Mesothelial cell of epicardium (in vitro differentiated cells): ENCODE measurements around the gene SPRED2. TPM values are rescaled to one million over a fixed set of nuclear protein-coding genes. Genes with fewer than 3 reads are reported as not detected.

Source experiments
- DNase-seq, 2 experiments: peaks; one replicate each; pipeline ENCODE4 v3.0.0; 2021; ENCODE audit warnings: low spot score in 2 of 2; ENCODE audit not compliant: unreplicated experiment in 2 of 2
- H3K27ac Mint-ChIP-seq: 2 replicates; pipeline ENCODE4 v1.8.0; 2021; ENCODE audit warnings: mixed read lengths
- H3K27me3 Mint-ChIP-seq: 2 replicates; pipeline ENCODE4 v1.8.0; 2021; ENCODE audit warnings: low read depth, mixed read lengths
- H3K36me3 Mint-ChIP-seq: 2 replicates; pipeline ENCODE4 v1.8.0; 2021; ENCODE audit warnings: mixed read lengths
- H3K4me1 Mint-ChIP-seq: 2 replicates; pipeline ENCODE4 v1.8.0; 2021; ENCODE audit warnings: mixed read lengths
- H3K4me3 Mint-ChIP-seq: 2 replicates; pipeline ENCODE4 v1.8.0; 2021; ENCODE audit warnings: mild to moderate bottlenecking, moderate library complexity, mixed read lengths
- H3K9me3 Mint-ChIP-seq: 2 replicates; pipeline ENCODE4 v1.8.0; 2021; ENCODE audit warnings: mixed read lengths
- CTCF ChIP-seq: fragments of 200-600 bp; sonication (generic); IDR thresholded peaks from one replicate; pipeline ENCODE4 v1.5.0; 2021; ENCODE audit warnings: antibody characterized with exemption; ENCODE audit not compliant: unreplicated experiment
- total RNA-seq: library from RNA; stranded (reverse); gene quantifications from 3 replicates; pipeline ENCODE4 v1.2.1, GENCODE V29; 2021

SPRED2 gene
- total RNA-seq, 1 donor from 2014 or later, result 31.5 TPM

GRCh38 chr2:65452150-65452895 is 19.9 kb upstream of the SPRED2 start:
- no peak for TF ChIP-seq CTCF
- no peak for DNase-seq
- H3K36me3 Mint-ChIP-seq, result peaks cover 4% of the 10 kb centered on the region
- peaks cover 18% of the 10 kb centered on the region for H3K27me3 Mint-ChIP-seq
- no peak overlapping the region for H3K27ac Mint-ChIP-seq
- H3K4me1 Mint-ChIP-seq, result no peaks in the 10 kb centered on the region
- H3K4me3 Mint-ChIP-seq, result no peak overlapping the region
- H3K9me3 Mint-ChIP-seq, result peaks cover 7% of the 10 kb centered on the region

DNA sequence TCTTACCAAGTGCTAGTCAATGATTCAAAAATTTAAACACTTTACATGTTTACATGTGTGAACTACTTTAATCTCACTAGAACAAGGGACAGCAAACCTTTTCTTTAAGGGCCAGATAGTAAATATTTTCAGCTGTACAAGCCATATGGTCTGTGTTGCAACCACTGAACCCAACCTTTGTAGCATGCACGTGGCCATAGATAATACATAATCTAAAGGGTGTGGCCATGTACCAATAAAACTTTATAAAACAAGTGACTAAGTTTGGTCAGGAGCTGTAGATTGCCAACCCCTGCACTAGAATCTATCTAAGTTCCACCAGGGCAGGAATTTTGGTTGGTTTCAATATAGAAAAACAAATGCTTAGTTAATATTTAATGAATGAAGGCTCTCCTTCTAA is 18.4 kb upstream of the SPRED2 start:
- no peak for TF ChIP-seq CTCF
- no peak for DNase-seq
- H3K27me3 Mint-ChIP-seq, result peaks cover 11% of the 10 kb centered on the region
- no peaks in the 10 kb centered on the region for H3K4me1 Mint-ChIP-seq
- peaks cover 7% of the 10 kb centered on the region for H3K9me3 Mint-ChIP-seq
- H3K4me3 Mint-ChIP-seq, result no peak overlapping the region
- H3K27ac Mint-ChIP-seq, result no peak overlapping the region
- H3K36me3 Mint-ChIP-seq, result peaks cover 4% of the 10 kb centered on the region

DNA sequence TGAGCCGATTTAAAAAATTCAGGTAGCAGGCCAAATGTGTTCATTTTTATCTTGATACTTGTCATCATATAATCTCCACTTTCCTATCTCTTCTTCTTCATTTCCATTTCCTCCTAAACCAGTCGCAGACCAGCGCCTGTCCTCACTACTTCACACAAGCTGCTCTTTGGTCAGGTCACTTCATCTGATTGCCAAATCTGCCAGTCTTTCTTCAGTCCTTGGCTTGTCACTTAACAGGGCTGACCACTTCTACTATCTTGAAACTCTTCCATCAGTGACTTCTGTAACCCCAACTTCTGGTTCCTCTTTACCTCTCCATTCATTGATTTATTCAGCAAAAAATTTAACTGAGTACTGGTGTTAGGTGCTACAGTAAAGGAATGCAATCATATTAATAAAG is 18.0 kb upstream of the SPRED2 start:
- peaks cover 7% of the 10 kb centered on the region for H3K9me3 Mint-ChIP-seq
- DNase-seq, result no peak
- TF ChIP-seq CTCF, result no peak
- peaks cover 4% of the 10 kb centered on the region for H3K36me3 Mint-ChIP-seq
- no peak overlapping the region for H3K27ac Mint-ChIP-seq
- no peak overlapping the region for H3K4me3 Mint-ChIP-seq
- H3K27me3 Mint-ChIP-seq, result peaks cover 10% of the 10 kb centered on the region
- H3K4me1 Mint-ChIP-seq, result no peaks in the 10 kb centered on the region

GRCh38 chr2:65443509-65444186 is 11.2 kb upstream of the SPRED2 start:
- H3K27me3 Mint-ChIP-seq, result no peaks in the 10 kb centered on the region
- peaks cover 3% of the 10 kb centered on the region for H3K36me3 Mint-ChIP-seq
- TF ChIP-seq CTCF, result no peak
- no peak overlapping the region for H3K4me3 Mint-ChIP-seq
- peaks cover 7% of the 10 kb centered on the region for H3K9me3 Mint-ChIP-seq
- DNase-seq, result no peak
- no peak overlapping the region for H3K27ac Mint-ChIP-seq
- no peaks in the 10 kb centered on the region for H3K4me1 Mint-ChIP-seq

GRCh38 chr2:65442420-65443020 is 10.1 kb upstream of the SPRED2 start:
- Mint-ChIP-seq H3K4me1 (peaks cover 2% of the 10 kb centered on the region), H3K27ac (no peak overlapping the region), H3K27me3 (no peaks in the 10 kb centered on the region), H3K9me3 (no peaks in the 10 kb centered on the region), H3K4me3 (no peak overlapping the region), H3K36me3 (peaks cover under 1% of the 10 kb centered on the region)
- no peak for TF ChIP-seq CTCF
- no peak for DNase-seq
